Measurements from ENCODE around the gene PDIA5. TPM values are rescaled to one million over a fixed set of nuclear protein-coding genes. Genes with fewer than 3 reads are reported as not detected.

PDIA5 gene
- total RNA-seq: 10 to 100 TPM; 10.5 to 12.3 TPM

DNA sequence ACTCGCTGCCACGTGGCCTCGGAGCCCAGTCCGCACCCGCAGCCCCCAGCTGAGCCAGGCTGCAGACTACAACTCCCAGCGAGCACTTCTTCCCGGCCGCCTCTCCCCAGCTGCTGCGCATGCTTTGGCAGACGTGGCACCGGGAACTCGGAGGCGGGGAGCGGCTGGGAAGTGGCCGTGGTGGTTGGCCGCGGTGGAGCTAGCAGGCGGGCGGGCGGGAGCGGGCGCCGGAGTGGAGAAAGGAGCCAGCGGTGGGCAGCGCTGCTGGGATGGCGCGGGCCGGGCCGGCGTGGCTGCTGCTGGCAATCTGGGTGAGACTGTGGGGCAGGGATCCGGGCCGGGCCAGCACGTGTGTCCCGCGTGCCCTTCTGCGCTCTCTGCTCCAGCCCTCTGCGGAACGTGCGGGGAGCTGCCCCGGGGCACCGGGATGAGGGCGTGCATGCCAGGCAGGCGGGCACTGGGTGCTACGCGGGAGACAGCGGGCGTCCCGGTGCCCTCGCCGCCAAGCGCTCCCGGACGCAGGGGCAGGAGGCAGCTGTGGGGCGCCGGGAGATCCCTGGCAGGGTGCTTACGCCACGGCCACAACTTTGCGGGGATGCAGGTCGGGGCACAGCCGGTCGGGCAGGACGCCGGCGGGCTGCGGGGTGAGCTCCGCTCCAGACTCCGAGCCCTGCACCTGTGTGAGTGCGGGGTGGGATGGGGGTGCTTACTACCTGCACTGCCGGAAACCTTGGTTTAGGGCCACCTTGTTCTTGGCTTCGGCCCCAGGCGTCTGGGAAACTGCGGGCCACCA, at the start of gene PDIA5:
PDIA5 (plus strand) TSS at position 130 of the 793 bp plus-strand sequence; CDS start at position 270, 140 bp downstream.
- no peaks in the 10 kb centered on the region for H3K9me3 Mint-ChIP-seq
- peaks cover 5% of the 10 kb centered on the region for H3K27me3 Mint-ChIP-seq
- peak within 1 kb of the TSS; percentile 76 for H3K4me3 Mint-ChIP-seq
- DNase-seq: peak; percentile 59
- peak within 1 kb of the TSS; percentile 72 for H3K27ac Mint-ChIP-seq
- ChIA-PET CTCF (interaction anchor here (0.6 to 2.0 kb wide), 4 partner anchors 9 to 241 kb away, joined by 3 to 8 read pairs (median 4); no protein-coding TSS in a partner anchor), POLR2A (interaction anchor here (0.5 kb wide), 1 partner anchor 334 kb away, joined by 3 read pairs; no protein-coding TSS in a partner anchor)
- peaks cover 46% of the 10 kb centered on the region for H3K4me1 Mint-ChIP-seq
- H3K36me3 Mint-ChIP-seq (ENCODE audit: low read depth): no peaks in the 10 kb centered on the region

- Mint-ChIP-seq H3K27me3 (peaks cover 48% of the 10 kb centered on the region), H3K36me3 (ENCODE audit: low read depth) (no peaks in the 10 kb centered on the region), H3K4me3 (no peak overlapping the region), H3K9me3 (no peaks in the 10 kb centered on the region), H3K4me1 (no peaks in the 10 kb centered on the region), H3K27ac (no peak overlapping the region)
- DNase-seq: no peak
- POLR2A ChIA-PET: no interaction called here
- CTCF ChIA-PET: interaction anchor here (1.1 to 1.4 kb wide), 2 partner anchors 9 to 10 kb away, joined by 3 to 4 read pairs; no protein-coding TSS in a partner anchor
Measured at GRCh38 chr3:123018683-123019082, 48.1 kb upstream of the PDIA5 start.

GRCh38 chr3:123019161-123019560, 47.7 kb upstream of the PDIA5 start:
- H3K36me3 Mint-ChIP-seq (ENCODE audit: low read depth): no peaks in the 10 kb centered on the region
- no peaks in the 10 kb centered on the region for H3K4me1 Mint-ChIP-seq
- H3K4me3 Mint-ChIP-seq: no peak overlapping the region
- POLR2A ChIA-PET: no interaction called here
- no peak for DNase-seq
- H3K27me3 Mint-ChIP-seq: peaks cover 53% of the 10 kb centered on the region
- no peaks in the 10 kb centered on the region for H3K9me3 Mint-ChIP-seq
- H3K27ac Mint-ChIP-seq: no peak overlapping the region
- CTCF ChIA-PET: interaction anchor here (1.1 to 1.4 kb wide), 2 partner anchors 9 to 10 kb away, joined by 3 to 4 read pairs; no protein-coding TSS in a partner anchor

DNA sequence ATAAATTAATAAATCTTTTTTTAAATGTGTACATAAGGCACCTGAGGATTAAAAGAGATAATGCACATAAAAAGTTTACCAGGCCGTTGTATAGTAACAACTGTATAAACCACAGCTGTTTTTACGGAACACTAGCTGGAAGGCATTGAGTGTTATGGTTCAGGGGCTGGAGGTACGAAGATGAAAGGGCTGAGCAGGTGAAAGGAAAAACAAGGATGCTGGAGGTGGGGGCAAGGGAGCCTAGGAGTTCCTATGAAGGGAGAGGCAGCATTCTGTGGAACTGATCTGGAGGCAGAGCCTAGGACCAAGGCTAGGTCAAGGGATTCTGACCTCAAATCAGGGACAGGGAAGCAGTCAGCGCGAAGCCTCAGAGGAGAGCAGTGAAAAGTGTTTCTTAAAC, 47.2 kb upstream of the PDIA5 start:
- no peak for DNase-seq
- Mint-ChIP-seq H3K4me3 (no peak overlapping the region), H3K36me3 (ENCODE audit: low read depth) (no peaks in the 10 kb centered on the region), H3K4me1 (no peaks in the 10 kb centered on the region), H3K27me3 (peaks cover 53% of the 10 kb centered on the region), H3K9me3 (no peaks in the 10 kb centered on the region), H3K27ac (no peak overlapping the region)
- POLR2A ChIA-PET: no interaction called here
- CTCF ChIA-PET: interaction anchor here (1.1 to 1.4 kb wide), 2 partner anchors 9 to 10 kb away, joined by 3 to 4 read pairs; no protein-coding TSS in a partner anchor

DNA sequence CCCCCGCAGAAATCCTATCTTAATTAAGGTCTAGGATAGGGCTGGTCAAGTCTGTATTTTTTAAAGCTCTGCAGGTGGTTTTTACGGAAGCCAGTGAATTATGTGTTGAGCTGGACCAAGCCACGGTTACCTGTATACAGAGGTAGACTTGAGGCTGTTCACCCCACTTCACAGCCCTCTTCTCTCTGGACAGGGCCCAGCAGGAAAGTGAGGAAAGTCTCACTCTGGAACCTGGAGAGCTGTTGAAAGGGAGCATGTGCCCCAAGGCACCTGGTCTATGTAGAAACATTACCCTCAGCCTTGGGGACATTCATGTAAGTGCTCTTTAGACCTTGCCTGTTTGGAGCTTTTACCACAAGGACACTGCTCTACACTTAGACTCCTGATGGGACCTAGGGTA, 46.1 kb upstream of the PDIA5 start:
- peaks cover 64% of the 10 kb centered on the region for H3K27me3 Mint-ChIP-seq
- H3K27ac Mint-ChIP-seq: no peak overlapping the region
- ChIA-PET CTCF (interaction anchor here (1.3 kb wide), 1 partner anchor 18 kb away, joined by 4 read pairs; no protein-coding TSS in a partner anchor), POLR2A (no interaction called here)
- H3K4me3 Mint-ChIP-seq: no peak overlapping the region
- peaks cover under 1% of the 10 kb centered on the region for H3K4me1 Mint-ChIP-seq
- H3K36me3 Mint-ChIP-seq (ENCODE audit: low read depth): no peaks in the 10 kb centered on the region
- DNase-seq: no peak
- no peaks in the 10 kb centered on the region for H3K9me3 Mint-ChIP-seq

DNA sequence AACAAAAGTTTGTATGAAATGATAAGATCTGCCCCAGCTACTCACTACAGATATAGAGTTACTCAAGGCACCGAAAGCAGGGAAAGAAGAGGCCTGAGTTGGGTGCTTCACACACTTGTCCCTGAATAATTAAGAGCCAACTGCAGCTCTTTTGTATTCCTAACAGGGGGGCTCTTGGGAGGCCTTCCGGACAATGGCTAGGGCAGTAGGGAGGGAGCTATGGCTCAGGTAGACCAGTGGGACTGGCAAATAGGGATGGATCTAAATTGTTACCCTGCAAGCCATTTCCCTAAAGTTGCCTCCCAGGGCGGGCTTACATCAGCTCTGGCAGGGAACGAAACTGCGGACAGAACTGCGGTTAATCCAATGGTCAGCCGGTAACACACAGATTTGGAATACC, 45.4 kb upstream of the PDIA5 start:
- POLR2A ChIA-PET: no interaction called here
- no peaks in the 10 kb centered on the region for H3K36me3 Mint-ChIP-seq (ENCODE audit: low read depth)
- H3K27me3 Mint-ChIP-seq: peaks cover 70% of the 10 kb centered on the region
- no peak overlapping the region for H3K4me3 Mint-ChIP-seq
- CTCF ChIA-PET: interaction anchor here (1.3 kb wide), 1 partner anchor 18 kb away, joined by 4 read pairs; no protein-coding TSS in a partner anchor
- DNase-seq: no peak
- peaks cover 5% of the 10 kb centered on the region for H3K4me1 Mint-ChIP-seq
- H3K27ac Mint-ChIP-seq: no peak overlapping the region
- H3K9me3 Mint-ChIP-seq: no peaks in the 10 kb centered on the region

- Mint-ChIP-seq H3K4me3 (no peak overlapping the region), H3K27me3 (peaks cover 75% of the 10 kb centered on the region), H3K9me3 (no peaks in the 10 kb centered on the region), H3K4me1 (peaks cover 9% of the 10 kb centered on the region), H3K36me3 (ENCODE audit: low read depth) (no peaks in the 10 kb centered on the region), H3K27ac (no peak overlapping the region)
- POLR2A ChIA-PET: no interaction called here
- CTCF ChIA-PET: interaction anchor here (1.3 to 1.8 kb wide), 2 partner anchors 8 to 17 kb away, joined by 4 to 8 read pairs; no protein-coding TSS in a partner anchor
- DNase-seq: no peak
Measured at GRCh38 chr3:123021996-123022510, 44.8 kb upstream of the PDIA5 start.

GRCh38 chr3:123024056-123024455, 42.8 kb upstream of the PDIA5 start:
- ChIA-PET POLR2A (no interaction called here), CTCF (no interaction called here)
- Mint-ChIP-seq H3K27ac (no peak overlapping the region), H3K4me3 (no peak overlapping the region), H3K9me3 (no peaks in the 10 kb centered on the region), H3K36me3 (ENCODE audit: low read depth) (no peaks in the 10 kb centered on the region), H3K27me3 (peaks cover 75% of the 10 kb centered on the region), H3K4me1 (peaks cover 17% of the 10 kb centered on the region)
- DNase-seq: no peak

DNA sequence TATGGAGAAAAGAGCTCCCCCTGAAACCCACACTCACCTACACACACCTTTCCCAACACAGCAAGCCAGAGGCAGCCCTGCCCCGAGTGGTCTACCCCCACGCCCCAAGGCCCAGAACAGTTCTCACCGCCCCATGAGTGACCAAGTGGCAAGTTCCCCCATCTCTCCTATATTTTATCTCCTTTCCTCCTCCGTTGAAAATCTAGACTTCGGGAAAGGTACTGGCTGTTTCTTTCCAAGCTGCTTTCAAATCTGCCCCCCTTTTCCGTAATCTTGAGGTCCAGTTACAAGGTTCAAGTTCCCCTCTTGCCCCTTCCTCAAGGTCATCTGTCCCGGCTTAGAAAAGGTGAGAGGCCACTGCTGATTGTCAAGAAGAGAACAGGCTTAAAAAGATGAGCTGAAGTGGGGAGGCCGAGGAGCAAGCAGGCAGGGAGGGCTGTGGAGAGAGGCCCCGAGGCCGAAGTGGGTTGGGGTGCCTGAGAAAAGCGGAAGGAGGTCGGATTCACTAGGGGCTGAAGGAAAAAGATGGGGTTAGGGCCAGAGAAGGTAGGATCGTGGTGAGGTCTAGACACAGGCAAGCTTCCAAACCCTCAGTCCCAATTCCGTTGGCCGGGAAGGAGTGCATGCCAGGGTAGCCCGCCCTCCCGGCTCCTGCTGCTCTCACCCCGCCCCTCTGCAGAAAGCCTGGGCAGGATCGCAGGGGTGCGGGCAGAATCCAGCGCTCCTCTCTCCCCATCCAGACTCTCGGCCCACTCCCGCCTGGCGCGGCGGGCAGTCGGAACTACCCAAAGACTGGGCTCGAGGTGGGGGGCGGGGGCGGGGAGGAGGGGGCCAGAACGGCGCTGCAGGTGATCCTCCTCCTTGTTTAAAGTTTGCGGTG, 40.9 kb upstream of the PDIA5 start:
- Mint-ChIP-seq H3K36me3 (ENCODE audit: low read depth) (no peaks in the 10 kb centered on the region), H3K4me3 (no peak overlapping the region), H3K27me3 (peaks cover 66% of the 10 kb centered on the region), H3K9me3 (no peaks in the 10 kb centered on the region), H3K4me1 (peaks cover 17% of the 10 kb centered on the region), H3K27ac (no peak overlapping the region)
- no peak for DNase-seq
- ChIA-PET CTCF (no interaction called here), POLR2A (no interaction called here)

- Mint-ChIP-seq H3K4me3 (peak overlapping the region; percentile 31), H3K4me1 (peaks cover 17% of the 10 kb centered on the region), H3K27ac (no peak overlapping the region), H3K27me3 (peaks cover 60% of the 10 kb centered on the region), H3K36me3 (ENCODE audit: low read depth) (no peaks in the 10 kb centered on the region), H3K9me3 (no peaks in the 10 kb centered on the region)
- ChIA-PET CTCF (interaction anchor here (0.6 to 0.7 kb wide), 2 partner anchors 88 to 1487 kb away, joined by 3 read pairs; no protein-coding TSS in a partner anchor), POLR2A (interaction anchor here (0.7 kb wide), 1 partner anchor 86 kb away, joined by 4 read pairs; no protein-coding TSS in a partner anchor)
- no peak for DNase-seq
Measured at GRCh38 chr3:123026565-123027291, 40.1 kb upstream of the PDIA5 start.

- peaks cover 17% of the 10 kb centered on the region for H3K4me1 Mint-ChIP-seq
- H3K36me3 Mint-ChIP-seq (ENCODE audit: low read depth): no peaks in the 10 kb centered on the region
- POLR2A ChIA-PET: interaction anchor here (0.7 kb wide), 1 partner anchor 87 kb away, joined by 4 read pairs; no protein-coding TSS in a partner anchor
- peak within 1 kb of the TSS; percentile 61 for H3K4me3 Mint-ChIP-seq
- no peaks in the 10 kb centered on the region for H3K9me3 Mint-ChIP-seq
- CTCF ChIA-PET: interaction anchor here (0.6 to 1.7 kb wide), 6 partner anchors 17 to 1488 kb away, joined by 3 to 5 read pairs (median 3); no protein-coding TSS in a partner anchor
- H3K27me3 Mint-ChIP-seq: peaks cover 52% of the 10 kb centered on the region
- DNase-seq: peak; percentile 13
- no peak within 1 kb of the TSS for H3K27ac Mint-ChIP-seq
Measured at GRCh38 chr3:123027292-123028232, 39.3 kb upstream of the PDIA5 start, which contains the start of gene SEMA5B. SEMA5B (minus strand) TSS chr3:123027763; CDS start chr3:122961263, 66,500 bp downstream.

Measured in activated CD4-positive, alpha-beta T cell treated with anti-CD3 and anti-CD28 coated beads, Interleukin-2, amount 10 ng/mL, durations not matched to agents 7 days and 5 days (primary cell).